ENCODE measurements around the gene OR51B4.
"Not testable (repeated sequence)": the region's sequence is repeated elsewhere in the genome, so short reads cannot be mapped to it uniquely, and the experiment has no call there.

GRCh38 chr11:5313326-5314023 lies 11.7 kb upstream of the OR51B4 start:
- TF ChIP-seq, protein P1, sequence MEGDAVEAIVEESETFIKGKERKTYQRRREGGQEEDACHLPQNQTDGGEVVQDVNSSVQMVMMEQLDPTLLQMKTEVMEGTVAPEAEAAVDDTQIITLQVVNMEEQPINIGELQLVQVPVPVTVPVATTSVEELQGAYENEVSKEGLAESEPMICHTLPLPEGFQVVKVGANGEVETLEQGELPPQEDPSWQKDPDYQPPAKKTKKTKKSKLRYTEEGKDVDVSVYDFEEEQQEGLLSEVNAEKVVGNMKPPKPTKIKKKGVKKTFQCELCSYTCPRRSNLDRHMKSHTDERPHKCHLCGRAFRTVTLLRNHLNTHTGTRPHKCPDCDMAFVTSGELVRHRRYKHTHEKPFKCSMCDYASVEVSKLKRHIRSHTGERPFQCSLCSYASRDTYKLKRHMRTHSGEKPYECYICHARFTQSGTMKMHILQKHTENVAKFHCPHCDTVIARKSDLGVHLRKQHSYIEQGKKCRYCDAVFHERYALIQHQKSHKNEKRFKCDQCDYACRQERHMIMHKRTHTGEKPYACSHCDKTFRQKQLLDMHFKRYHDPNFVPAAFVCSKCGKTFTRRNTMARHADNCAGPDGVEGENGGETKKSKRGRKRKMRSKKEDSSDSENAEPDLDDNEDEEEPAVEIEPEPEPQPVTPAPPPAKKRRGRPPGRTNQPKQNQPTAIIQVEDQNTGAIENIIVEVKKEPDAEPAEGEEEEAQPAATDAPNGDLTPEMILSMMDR (conservative IDR thresholded peaks at IDR 0.05 in 1 of 2, IDR thresholded peaks at IDR 0.05 in 1 of 2; ENCODE audit: low read depth in 1 of 2, low read length in 2 of 2): not testable (repeated sequence)
- TF ChIP-seq EZH2 (IDR thresholded peaks at IDR 0.05; ENCODE audit: low read length, missing control alignments): not testable (repeated sequence)

Measured in fibroblast of lung (primary cell).